NT2/D1 (cell line): ENCODE measurements around the gene CHST15.
"Not testable (repeated sequence)": the region's sequence is repeated elsewhere in the genome, so short reads cannot be mapped to it uniquely, and the experiment has no call there.

Source experiments
- DNase-seq: peaks from one replicate; pipeline ENCODE4 v3.0.0-alpha.2; 2011; ENCODE audit warnings: low read depth, low spot score
- H3K27me3 ChIP-seq: 2 replicates; pipeline ENCODE4 v1.6.0; 2011; ENCODE audit warnings: mild to moderate bottlenecking; ENCODE audit not compliant: insufficient read length, insufficient read depth
- H3K36me3 ChIP-seq: 2 replicates; pipeline ENCODE4 v1.6.1; 2011; ENCODE audit warnings: mild to moderate bottlenecking, low read length, mixed read lengths; ENCODE audit not compliant: insufficient read depth, insufficient read length
- H3K4me1 ChIP-seq: 2 replicates; pipeline ENCODE4 v1.5.1; 2011; ENCODE audit not compliant: insufficient read depth, insufficient read length
- H3K4me3 ChIP-seq: 2 replicates; pipeline ENCODE4 v1.5.1; 2011; ENCODE audit warnings: low read depth; ENCODE audit not compliant: insufficient read length
- H3K9ac ChIP-seq: 2 replicates; pipeline ENCODE4 v1.6.0; 2011; ENCODE audit warnings: low read depth; ENCODE audit not compliant: insufficient read length
- H3K9me3 ChIP-seq: 2 replicates; pipeline ENCODE4 v1.5.1; 2011; ENCODE audit warnings: mild to moderate bottlenecking, low read length; ENCODE audit not compliant: insufficient read depth
- SUZ12 ChIP-seq: IDR thresholded peaks from 2 replicates; pipeline ENCODE4 v1.6.1; 2011; ENCODE audit not compliant: insufficient read length, insufficient read depth; ENCODE audit errors: extremely low read depth
- YY1 ChIP-seq: IDR thresholded peaks from 2 replicates; pipeline ENCODE4 v1.6.1; 2011; ENCODE audit not compliant: insufficient read length, insufficient read depth
- ZNF274 ChIP-seq: IDR thresholded peaks from 2 replicates; pipeline ENCODE4 v1.6.1; 2011; ENCODE audit warnings: mild to moderate bottlenecking, low read depth, low read length

The CHST15 gene

DNA sequence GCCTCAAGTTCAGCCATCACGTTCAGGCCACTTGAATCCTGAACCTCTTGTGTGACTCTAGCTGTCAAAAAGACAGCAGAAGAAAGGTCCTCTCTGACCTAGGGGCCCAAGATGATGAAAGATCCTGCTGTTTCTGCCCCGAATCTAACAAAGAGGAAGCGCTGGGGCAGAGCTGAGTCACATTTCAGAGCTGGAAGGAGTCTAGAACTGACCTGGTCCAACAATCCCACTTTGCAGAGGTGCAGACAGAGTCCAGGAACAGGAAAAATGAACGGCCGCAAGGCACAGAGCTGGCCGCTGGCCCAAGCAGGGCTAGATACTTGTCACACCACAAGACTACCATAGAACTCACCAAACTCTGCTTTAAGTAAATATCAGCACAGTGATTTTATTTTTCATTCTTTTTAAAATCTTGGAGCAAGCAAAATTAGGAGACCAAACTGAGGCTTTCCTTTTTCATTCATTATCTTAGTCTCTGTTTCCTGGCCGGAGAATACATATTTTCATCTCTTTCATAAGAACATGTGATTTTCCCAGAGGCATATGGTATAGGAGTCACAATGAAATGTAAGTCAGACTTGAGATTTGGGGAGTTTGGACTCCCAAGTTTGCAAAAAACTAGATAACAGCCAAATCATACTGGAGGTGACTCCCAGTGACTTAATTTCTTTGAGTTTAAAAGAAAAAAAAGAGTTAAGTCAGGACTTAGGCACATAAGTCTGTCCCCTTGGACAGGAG is 52.8 kb downstream of the CHST15 start:
- Histone ChIP-seq H3K9me3 (no peaks in the 10 kb centered on the region), H3K4me3 (no peak overlapping the region), H3K4me1 (no peaks in the 10 kb centered on the region), H3K36me3 (peaks cover 58% of the 10 kb centered on the region), H3K27me3 (no peaks in the 10 kb centered on the region), H3K9ac (no peak overlapping the region)
- no peak for TF ChIP-seq YY1
- TF ChIP-seq SUZ12: no peak
- no peak for TF ChIP-seq ZNF274
- DNase-seq: no peak

DNA sequence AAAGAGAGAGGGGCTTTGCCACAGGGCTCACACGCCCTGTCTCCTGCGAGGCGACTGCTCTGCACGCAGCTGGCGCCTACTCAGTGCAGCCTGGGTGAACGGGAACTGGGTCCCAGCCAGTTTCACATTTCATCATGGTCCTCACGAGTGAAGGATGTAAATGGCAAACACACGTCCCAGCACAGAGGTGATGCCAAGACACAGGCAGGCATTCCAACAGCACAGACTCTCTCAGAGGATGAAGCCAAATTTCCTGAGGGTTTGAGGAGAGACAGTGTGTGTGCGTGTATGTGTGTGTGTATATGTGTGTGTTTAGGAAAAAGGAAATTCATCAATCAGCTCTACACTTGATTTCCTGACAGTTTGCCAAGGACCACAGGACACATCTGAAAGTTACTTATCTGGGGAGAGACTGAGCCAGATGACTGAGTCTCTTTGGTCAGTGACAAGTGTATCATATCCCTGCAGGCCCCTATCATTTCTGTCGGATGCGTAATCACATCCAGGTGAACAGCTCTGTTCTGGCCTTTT is 53.9 kb downstream of the CHST15 start:
- TF ChIP-seq SUZ12 (no peak), ZNF274 (no peak), YY1 (no peak)
- Histone ChIP-seq H3K27me3 (no peaks in the 10 kb centered on the region), H3K4me1 (no peaks in the 10 kb centered on the region), H3K4me3 (no peak overlapping the region), H3K9me3 (no peaks in the 10 kb centered on the region), H3K9ac (no peak overlapping the region), H3K36me3 (peaks cover 54% of the 10 kb centered on the region)
- no peak for DNase-seq

DNA sequence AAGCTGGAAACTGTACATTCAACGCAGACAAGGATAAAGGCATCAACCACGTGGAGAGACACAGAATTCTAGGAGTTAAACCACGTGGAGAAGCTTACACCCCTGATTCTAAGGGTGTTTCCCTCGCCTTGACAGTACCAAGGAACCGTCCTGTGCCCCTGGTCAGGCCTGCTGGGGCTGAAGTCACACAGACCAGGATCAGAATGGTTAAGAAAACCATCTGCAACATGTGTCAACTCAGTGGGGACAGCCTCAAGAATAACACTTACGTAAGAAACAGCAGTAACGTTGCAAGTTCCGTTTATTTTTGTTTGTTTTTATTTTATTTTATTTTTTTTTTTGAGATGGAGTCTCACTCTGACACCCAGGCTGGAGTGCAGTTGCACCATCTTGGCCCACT is 55.6 kb downstream of the CHST15 start:
- Histone ChIP-seq H3K9ac (no peak overlapping the region), H3K4me3 (no peak overlapping the region), H3K9me3 (no peaks in the 10 kb centered on the region), H3K36me3 (peaks cover 47% of the 10 kb centered on the region), H3K27me3 (no peaks in the 10 kb centered on the region), H3K4me1 (no peaks in the 10 kb centered on the region)
- DNase-seq: no peak
- TF ChIP-seq SUZ12 (no peak), ZNF274 (no peak), YY1 (no peak)

DNA sequence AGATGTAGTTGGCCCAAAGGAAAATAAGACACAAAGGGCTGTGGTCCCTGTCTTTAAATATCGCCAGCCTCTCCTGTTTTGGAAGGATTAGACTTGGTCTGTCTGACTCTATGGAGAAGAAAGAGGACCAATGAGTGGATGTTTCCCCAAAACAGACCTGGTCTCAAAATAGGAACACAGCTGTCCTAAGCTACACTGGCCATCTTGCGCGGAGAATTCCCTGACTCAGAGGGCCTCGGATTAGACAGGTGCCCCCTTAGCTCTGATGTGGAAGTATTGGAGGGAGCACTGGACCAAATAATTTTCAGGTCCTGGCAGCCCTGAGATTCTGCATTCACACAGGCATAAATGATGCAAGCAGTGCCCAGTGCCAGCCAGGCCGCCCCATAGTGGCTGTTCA is 56.1 kb downstream of the CHST15 start:
- Histone ChIP-seq H3K9ac (no peak overlapping the region), H3K4me1 (no peaks in the 10 kb centered on the region)
- DNase-seq: no peak

DNA sequence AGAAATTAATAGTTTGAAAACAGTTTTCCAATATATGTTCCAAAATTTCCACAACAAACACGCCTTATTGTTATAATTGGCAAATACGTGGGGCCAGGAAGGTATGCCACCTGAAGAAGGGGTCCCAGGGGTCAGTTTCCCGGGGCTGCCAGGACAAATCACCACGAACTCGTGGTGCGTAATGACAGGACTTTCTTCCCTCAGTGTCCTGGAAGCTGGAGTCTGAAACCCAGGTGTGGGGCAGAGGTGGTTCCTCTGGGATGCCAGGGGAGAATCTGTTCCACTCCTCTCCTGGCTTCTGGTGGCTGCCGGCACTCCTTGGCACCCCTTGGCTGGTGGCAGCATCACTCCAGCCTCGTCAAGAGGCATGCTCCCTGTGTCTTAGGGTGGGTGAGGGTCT is 56.7 kb downstream of the CHST15 start:
- H3K4me3 ChIP-seq: no peak overlapping the region
- no peak for TF ChIP-seq ZNF274
- no peak for DNase-seq

More for the DNA sequence above, 56.1 kb downstream of the CHST15 start:
- Histone ChIP-seq H3K4me3 (no peak overlapping the region), H3K36me3 (peaks cover 42% of the 10 kb centered on the region), H3K27me3 (no peaks in the 10 kb centered on the region), H3K9me3 (no peaks in the 10 kb centered on the region)
- TF ChIP-seq YY1: no peak
- TF ChIP-seq SUZ12: no peak
- no peak for TF ChIP-seq ZNF274

DNA sequence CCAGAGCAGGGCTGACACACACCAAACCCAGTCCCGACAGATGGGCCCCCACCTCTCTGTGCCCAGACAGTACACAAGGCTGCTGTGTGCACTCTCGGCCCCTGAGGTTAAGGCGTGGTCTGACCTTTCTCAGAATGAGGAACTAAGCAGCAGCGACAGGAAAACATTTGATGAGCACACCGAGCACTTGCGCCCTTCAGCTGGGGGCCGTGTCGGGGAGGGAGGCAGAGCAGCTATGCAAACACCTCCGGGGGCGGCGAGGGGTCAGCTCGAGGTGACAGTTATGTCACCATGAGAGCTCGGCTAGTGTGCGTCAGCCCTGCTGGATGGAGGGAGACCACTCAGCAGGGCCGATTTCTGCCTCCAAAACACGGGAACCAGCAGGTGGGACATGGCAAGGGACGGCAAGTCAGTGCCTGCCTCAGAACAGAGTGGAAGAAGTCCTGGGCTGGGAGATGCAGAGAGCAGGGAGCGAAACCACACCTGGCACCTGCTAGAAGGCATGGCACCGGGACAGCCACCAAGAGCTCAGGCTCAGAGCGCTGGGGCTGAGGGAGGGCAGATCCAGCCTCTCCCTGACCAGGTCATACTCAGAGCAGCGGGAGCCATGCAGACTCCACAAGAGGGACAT is 57.4 kb downstream of the CHST15 start:
- no peaks in the 10 kb centered on the region for H3K4me1 ChIP-seq
- no peak overlapping the region for H3K4me3 ChIP-seq
- no peak overlapping the region for H3K9ac ChIP-seq
- TF ChIP-seq YY1: no peak
- TF ChIP-seq ZNF274: no peak
- no peak for TF ChIP-seq SUZ12
- peaks cover 42% of the 10 kb centered on the region for H3K36me3 ChIP-seq
- no peaks in the 10 kb centered on the region for H3K27me3 ChIP-seq
- H3K9me3 ChIP-seq: no peaks in the 10 kb centered on the region
- no peak for DNase-seq

More for the DNA sequence above, 56.7 kb downstream of the CHST15 start:
- H3K36me3 ChIP-seq: peaks cover 42% of the 10 kb centered on the region
- H3K27me3 ChIP-seq: no peaks in the 10 kb centered on the region
- no peaks in the 10 kb centered on the region for H3K4me1 ChIP-seq
- no peak overlapping the region for H3K9ac ChIP-seq
- H3K9me3 ChIP-seq: no peaks in the 10 kb centered on the region

DNA sequence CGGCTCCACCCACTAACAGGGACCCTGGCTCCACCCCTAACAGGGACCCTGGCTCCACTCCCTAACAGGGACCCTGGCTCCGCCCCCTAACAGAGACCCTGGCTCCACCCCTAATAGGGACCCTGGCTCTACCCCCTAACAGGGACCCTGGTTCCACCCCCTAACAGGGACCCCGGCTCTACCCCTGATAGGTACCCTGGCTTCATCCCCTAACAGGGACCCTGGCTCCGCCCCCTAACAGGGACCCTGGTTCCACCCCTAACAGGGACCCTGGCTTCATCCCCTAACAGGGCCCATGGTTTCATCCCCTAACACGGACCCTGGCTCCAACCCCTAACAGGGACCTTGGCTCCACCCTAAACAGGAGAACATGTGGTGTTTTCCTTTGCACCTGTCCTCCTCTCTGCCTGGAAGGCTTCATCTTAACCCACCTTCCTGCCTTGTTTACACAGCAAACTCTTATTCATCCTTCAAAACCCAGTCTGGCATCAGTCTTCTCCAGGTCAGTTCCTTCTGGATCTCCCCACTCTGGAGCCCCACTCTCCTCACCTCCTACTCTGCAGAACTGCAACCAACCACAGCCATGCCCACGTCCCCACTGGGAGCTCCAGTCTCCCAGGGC is 58.0 kb downstream of the CHST15 start:
- TF ChIP-seq ZNF274 (no peak), SUZ12 (no peak), YY1 (no peak)
- peaks cover 43% of the 10 kb centered on the region for H3K36me3 ChIP-seq
- no peaks in the 10 kb centered on the region for H3K9me3 ChIP-seq
- no peaks in the 10 kb centered on the region for H3K4me1 ChIP-seq
- no peak overlapping the region for H3K4me3 ChIP-seq
- H3K27me3 ChIP-seq: no peaks in the 10 kb centered on the region
- no peak for DNase-seq
- no peak overlapping the region for H3K9ac ChIP-seq

DNA sequence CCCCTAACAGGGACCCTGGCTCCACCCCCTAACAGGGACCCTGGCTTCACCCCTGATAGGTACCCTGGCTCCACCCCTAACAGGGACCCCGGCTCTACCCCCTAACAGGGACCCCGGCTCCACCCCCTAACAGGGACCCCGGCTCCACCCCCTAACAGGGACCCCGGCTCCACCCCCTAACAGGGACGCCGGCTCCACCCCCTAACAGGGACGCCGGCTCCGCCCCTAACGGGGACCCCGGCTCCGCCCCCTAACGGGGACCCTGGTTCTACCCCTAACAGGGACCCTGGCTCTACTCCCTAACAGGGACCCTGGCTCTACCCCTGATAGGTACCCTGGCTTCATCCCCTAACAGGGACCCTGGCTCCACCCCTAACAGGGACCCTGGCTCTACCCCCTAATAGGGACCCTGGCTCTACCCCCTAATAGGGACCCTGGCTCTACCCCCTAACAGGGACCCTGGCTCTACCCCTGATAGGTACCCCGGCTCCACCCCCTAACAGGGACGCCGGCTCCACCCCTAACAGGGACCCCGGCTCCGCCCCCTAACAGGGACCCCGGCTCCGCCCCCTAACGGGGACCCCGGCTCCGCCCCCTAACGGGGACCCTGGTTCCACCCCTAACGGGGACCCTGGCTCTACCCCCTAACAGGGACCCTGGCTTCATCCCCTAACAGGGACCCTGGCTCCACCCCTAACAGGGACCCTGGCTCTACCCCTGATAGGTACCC is 58.7 kb downstream of the CHST15 start:
- not testable (repeated sequence) for DNase-seq, H3K9ac ChIP-seq, H3K27me3 ChIP-seq, H3K9me3 ChIP-seq, H3K4me3 ChIP-seq, H3K4me1 ChIP-seq
- peaks cover 40% of the 10 kb centered on the region for H3K36me3 ChIP-seq
